WERI-Rb-1 (cell line): ENCODE results near the gene PTK7.

Experiments
- DNase-seq: peaks from one replicate; pipeline ENCODE4 v3.0.0-alpha.2; 2020
- H3K27ac ChIP-seq: fragments of 250-450 bp; sonication (Bioruptor Pico); 2 replicates; pipeline ENCODE4 v1.5.1; 2020; ENCODE audit warnings: mild to moderate bottlenecking, moderate library complexity
- H3K27me3 ChIP-seq: fragments of 250-450 bp; sonication (Bioruptor Pico); 2 replicates; pipeline ENCODE4 v1.5.1; 2021; ENCODE audit warnings: mild to moderate bottlenecking, low read depth, moderate library complexity; ENCODE audit not compliant: insufficient read depth, severe bottlenecking
- H3K36me3 ChIP-seq: fragments of 250-450 bp; sonication (Bioruptor Pico); 2 replicates; pipeline ENCODE4 v1.5.1; 2020; ENCODE audit warnings: mild to moderate bottlenecking, moderate library complexity
- H3K4me3 ChIP-seq: 2 replicates; pipeline ENCODE4 v1.5.1; 2011; ENCODE audit warnings: low read depth, mild to moderate bottlenecking, control low read depth, low read length
- H3K9me3 ChIP-seq: fragments of 250-450 bp; sonication (Bioruptor Pico); 2 replicates; pipeline ENCODE4 v1.5.1; 2021; ENCODE audit warnings: mild to moderate bottlenecking, moderate library complexity; ENCODE audit not compliant: severe bottlenecking
- TF ChIP-seq, protein P1 (sequence below): IDR thresholded peaks from 2 replicates; pipeline ENCODE4 v1.5.1; 2011; ENCODE audit warnings: low read depth, mild to moderate bottlenecking, control low read depth, inconsistent platforms, low read length

The PTK7 gene

DNA sequence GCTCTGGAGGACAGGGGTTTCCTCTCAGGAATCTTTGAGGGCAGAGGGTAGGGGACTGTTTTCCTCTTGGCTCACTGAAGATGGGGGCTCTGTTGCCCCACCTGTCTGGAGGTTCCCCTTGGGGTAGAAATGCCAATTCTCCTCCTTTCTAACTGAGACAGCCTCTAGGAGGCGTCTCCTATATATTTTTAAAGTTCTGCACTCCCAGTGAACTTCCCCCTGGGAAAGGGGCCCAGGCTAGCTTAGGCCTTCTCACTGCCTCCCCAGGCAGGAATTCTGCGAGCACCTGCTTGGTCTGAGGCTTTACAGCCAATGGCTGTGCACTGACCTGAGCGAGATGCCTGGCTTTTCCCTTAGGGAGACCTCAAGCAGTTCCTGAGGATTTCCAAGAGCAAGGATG lies 70.1 kb downstream of the PTK7 start:
- no peak overlapping the region for H3K27ac ChIP-seq
- no peak overlapping the region for H3K4me3 ChIP-seq
- DNase-seq: no peak
- TF ChIP-seq, protein P1, sequence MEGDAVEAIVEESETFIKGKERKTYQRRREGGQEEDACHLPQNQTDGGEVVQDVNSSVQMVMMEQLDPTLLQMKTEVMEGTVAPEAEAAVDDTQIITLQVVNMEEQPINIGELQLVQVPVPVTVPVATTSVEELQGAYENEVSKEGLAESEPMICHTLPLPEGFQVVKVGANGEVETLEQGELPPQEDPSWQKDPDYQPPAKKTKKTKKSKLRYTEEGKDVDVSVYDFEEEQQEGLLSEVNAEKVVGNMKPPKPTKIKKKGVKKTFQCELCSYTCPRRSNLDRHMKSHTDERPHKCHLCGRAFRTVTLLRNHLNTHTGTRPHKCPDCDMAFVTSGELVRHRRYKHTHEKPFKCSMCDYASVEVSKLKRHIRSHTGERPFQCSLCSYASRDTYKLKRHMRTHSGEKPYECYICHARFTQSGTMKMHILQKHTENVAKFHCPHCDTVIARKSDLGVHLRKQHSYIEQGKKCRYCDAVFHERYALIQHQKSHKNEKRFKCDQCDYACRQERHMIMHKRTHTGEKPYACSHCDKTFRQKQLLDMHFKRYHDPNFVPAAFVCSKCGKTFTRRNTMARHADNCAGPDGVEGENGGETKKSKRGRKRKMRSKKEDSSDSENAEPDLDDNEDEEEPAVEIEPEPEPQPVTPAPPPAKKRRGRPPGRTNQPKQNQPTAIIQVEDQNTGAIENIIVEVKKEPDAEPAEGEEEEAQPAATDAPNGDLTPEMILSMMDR: no peak
- no peaks in the 10 kb centered on the region for H3K9me3 ChIP-seq
- peaks cover 29% of the 10 kb centered on the region for H3K36me3 ChIP-seq
- no peaks in the 10 kb centered on the region for H3K27me3 ChIP-seq

DNA sequence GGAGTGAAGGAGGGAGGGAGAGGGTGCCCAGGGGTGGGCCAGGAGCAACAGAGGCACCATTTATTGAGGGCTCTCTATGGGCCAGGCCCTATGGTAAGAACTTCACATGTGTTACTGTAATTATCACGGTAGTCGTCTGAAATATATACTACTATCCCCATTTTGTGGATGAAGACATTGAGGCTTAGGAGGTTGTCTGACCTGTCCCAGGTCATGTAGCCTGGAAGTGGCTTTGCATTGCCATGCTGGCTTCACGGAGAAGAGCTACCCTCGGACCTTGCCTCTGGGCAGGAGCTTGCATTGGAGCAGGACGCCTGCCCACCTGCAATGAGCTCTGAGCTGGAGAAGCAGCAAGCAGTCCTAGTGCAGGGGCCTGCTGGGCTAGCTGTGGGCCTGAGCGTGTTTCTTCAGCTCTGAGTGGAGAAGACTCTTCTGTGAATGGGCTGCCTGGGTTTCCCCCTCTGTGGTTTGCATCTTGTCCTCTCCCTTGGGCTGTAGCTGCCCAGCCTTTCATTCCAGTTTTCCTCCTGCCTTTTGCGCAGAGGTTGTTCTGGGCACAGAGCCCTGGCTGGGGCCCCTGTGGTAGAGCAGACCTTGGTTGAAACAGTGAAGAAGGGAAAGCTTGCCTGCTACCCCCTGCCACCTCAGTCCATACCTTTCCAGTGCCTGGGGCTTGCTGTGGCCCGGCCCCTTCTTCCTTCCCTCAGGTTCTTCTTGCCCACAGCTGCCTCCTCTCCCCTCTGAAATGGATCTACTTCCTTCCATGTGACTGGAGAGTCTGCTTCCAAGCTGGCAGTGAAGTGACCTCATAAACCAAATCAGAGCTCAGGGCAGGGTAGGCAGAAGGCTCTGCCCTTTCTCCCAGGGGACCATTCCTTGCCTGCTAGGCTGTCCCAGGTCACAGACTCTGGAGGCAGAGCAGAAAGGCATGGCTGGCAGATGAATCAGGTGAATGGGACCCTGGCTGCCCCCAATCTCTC lies 70.9 kb downstream of the PTK7 start:
- Histone ChIP-seq H3K27me3 (no peaks in the 10 kb centered on the region), H3K27ac (no peak overlapping the region), H3K9me3 (no peaks in the 10 kb centered on the region), H3K4me3 (no peak overlapping the region), H3K36me3 (peaks cover 29% of the 10 kb centered on the region)
- DNase-seq: no peak
- TF ChIP-seq, protein P1: no peak

DNA sequence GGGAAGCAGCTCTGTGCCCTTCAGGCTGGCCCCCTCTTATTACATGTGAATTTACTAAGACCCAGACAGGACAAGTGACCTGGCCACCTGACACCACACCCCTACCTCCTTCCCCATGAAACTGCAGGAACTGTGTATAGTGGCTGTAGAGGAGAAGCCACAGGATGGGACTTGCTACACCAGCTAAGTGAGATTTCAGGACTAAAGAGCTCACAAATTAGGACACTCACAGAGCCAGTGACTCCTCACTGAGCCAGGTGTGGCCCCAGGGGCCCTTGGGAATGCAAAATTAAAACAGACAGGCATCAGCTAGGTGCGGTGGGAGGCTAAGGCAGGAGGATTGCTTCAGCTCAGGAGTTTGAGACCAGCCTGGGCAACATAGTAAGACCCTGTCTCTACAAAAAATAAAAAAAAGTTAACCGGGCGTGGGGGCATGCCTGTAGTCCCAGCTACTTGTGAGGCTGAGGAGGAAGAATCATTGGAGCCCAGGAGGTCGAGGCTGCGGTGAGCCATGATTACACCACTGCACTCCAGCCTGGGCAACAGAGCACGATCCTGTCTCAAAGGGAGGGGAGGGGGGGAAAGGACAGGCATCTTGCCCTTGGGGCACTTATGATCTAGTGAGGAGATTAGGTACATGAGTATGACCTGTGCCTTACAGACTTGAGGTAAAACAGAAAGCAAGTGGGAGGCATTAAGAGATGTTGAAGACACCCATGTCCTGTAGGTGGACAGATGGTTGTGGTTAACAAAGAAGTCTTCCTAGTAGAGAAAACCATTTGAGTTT lies 71.8 kb downstream of the PTK7 start:
- Histone ChIP-seq H3K9me3 (no peaks in the 10 kb centered on the region), H3K36me3 (peaks cover 32% of the 10 kb centered on the region), H3K4me3 (no peak overlapping the region), H3K27ac (no peak overlapping the region), H3K27me3 (no peaks in the 10 kb centered on the region)
- TF ChIP-seq, protein P1: no peak
- no peak for DNase-seq

DNA sequence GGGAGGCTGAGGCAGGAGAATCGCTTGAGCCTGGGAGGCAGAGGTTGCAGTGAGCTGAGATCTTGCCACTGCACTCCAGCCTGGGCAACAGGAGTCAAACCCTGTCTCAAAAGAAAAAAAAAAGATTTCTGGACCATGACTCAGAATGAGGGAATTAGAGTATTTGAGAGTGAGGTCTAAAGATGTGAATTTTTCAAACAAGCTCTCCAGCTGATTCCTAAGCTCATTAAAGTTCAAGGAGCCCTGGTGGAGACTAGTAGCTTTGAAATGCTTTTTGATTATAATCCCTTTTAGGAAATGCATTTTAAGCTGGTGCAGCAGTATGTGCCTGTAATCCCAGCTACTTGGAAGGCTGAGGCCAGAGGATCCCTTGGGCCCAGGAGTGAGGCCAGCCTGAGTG lies 73.2 kb downstream of the PTK7 start:
- no peak overlapping the region for H3K27ac ChIP-seq
- peaks cover 41% of the 10 kb centered on the region for H3K36me3 ChIP-seq
- no peaks in the 10 kb centered on the region for H3K27me3 ChIP-seq
- DNase-seq: peak; percentile 61
- no peaks in the 10 kb centered on the region for H3K9me3 ChIP-seq
- TF ChIP-seq, protein P1: no peak
- H3K4me3 ChIP-seq: no peak overlapping the region

DNA sequence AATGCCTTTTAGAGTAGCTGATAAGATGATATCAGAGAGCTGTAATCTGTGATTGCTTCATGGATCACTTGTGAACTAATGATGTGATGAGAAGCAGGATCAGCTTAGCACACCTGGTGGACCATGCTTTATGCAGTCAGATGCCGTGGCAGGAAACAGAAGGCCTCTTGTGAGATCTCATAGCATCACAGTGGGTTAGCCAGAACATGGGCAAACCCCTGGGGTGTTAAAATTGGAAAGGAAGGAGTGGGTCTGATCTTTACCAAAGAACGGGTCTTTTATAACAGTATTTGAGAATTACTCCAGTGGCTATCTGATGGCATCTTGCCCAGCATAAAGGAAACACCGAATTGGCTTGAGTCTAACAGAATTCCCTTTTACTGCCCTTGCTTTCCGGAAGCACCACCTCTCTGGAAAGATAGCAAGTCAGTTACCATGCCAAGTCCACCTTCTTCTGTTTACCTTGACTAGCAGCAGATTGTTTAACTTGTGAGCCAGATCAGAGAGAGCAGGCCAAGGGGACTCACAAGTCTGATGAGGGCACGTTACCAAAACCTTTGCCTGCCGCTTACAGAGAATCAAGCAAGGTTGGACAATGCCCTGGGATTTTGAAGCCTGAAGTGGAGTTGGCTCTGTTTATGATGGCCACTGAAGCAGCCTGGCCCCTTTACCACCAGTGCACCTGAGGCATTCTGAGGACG lies 74.1 kb downstream of the PTK7 start:
- H3K36me3 ChIP-seq: peaks cover 38% of the 10 kb centered on the region
- no peak for DNase-seq
- no peak overlapping the region for H3K4me3 ChIP-seq
- H3K27ac ChIP-seq: no peak overlapping the region
- H3K27me3 ChIP-seq: no peaks in the 10 kb centered on the region
- TF ChIP-seq, protein P1: no peak
- no peaks in the 10 kb centered on the region for H3K9me3 ChIP-seq
